SK-N-SH treated with all-trans-retinoic acid at 6 μM for 48 hours (cell line): ENCODE measurements around the gene AKAP8.

Experiments used
- ATAC-seq: fragments of 200-7000 bp; cut with Tn5 transposase; 3 replicates; pipeline ENCODE4 v1.9.1; 2020; ENCODE audit warnings: mild to moderate bottlenecking, moderate library complexity
- ARNTL ChIP-seq: fragments of 450-650 bp; formaldehyde crosslinking; IDR thresholded peaks from 2 replicates; pipeline ENCODE4 v1.5.0; 2020; ENCODE audit warnings: low read depth, mild to moderate bottlenecking, moderate library complexity, borderline replicate concordance
- BACH2 ChIP-seq: fragments of 250-450 bp; sonication (Bioruptor Pico); IDR thresholded peaks from 2 replicates; pipeline ENCODE4 v1.9.0; 2021; ENCODE audit warnings: mild to moderate bottlenecking, borderline replicate concordance
- CREB5 ChIP-seq: fragments of 250-450 bp; sonication (Bioruptor Pico); IDR thresholded peaks from 2 replicates; pipeline ENCODE4 v1.5.1; 2020; ENCODE audit warnings: low read depth, mild to moderate bottlenecking, moderate library complexity
- CSDC2 ChIP-seq: fragments of 250-450 bp; sonication (Bioruptor Pico); IDR thresholded peaks from 2 replicates; pipeline ENCODE4 v1.5.0; 2020; ENCODE audit warnings: mild to moderate bottlenecking, moderate library complexity
- CSRNP3 ChIP-seq: fragments of 250-450 bp; sonication (Bioruptor Pico); IDR thresholded peaks from 2 replicates; pipeline ENCODE4 v1.5.1; 2021; ENCODE audit warnings: mild to moderate bottlenecking, moderate library complexity
- ESRRG ChIP-seq: fragments of 250-450 bp; sonication (Bioruptor Pico); IDR thresholded peaks from 2 replicates; pipeline ENCODE4 v1.6.1; 2021; ENCODE audit warnings: mild to moderate bottlenecking
- OSR1 ChIP-seq: fragments of 250-450 bp; sonication (Bioruptor Pico); IDR thresholded peaks from 2 replicates; pipeline ENCODE4 v1.8.0; 2022; ENCODE audit warnings: moderate library complexity, mild to moderate bottlenecking, inconsistent platforms
- PATZ1 ChIP-seq: fragments of 250-450 bp; sonication (Bioruptor Pico); IDR thresholded peaks from 2 replicates; pipeline ENCODE4 v1.8.0; 2020; ENCODE audit warnings: mild to moderate bottlenecking, moderate library complexity, borderline replicate concordance
- POU6F1 ChIP-seq: fragments of 250-450 bp; sonication (Bioruptor Pico); IDR thresholded peaks from 2 replicates; pipeline ENCODE4 v1.8.0; 2021; ENCODE audit warnings: low read depth, mild to moderate bottlenecking, moderate library complexity, borderline replicate concordance
- PPARA ChIP-seq: fragments of 250-450 bp; sonication (Bioruptor Pico); IDR thresholded peaks from 2 replicates; pipeline ENCODE4 v1.5.0; 2020; ENCODE audit warnings: mild to moderate bottlenecking, borderline replicate concordance
- RARB ChIP-seq: fragments of 250-450 bp; sonication (Bioruptor Pico); IDR thresholded peaks from 2 replicates; pipeline ENCODE4 v1.8.0; 2021; ENCODE audit warnings: mild to moderate bottlenecking, moderate library complexity
- SNAI2 ChIP-seq: fragments of 250-450 bp; sonication (Bioruptor Pico); IDR thresholded peaks from 2 replicates; pipeline ENCODE4 v1.5.0; 2020; ENCODE audit warnings: mild to moderate bottlenecking, moderate library complexity
- TCF4 ChIP-seq: fragments of 250-450 bp; sonication (Bioruptor Pico); IDR thresholded peaks from 2 replicates; pipeline ENCODE4 v1.8.0; 2021; ENCODE audit warnings: mild to moderate bottlenecking, moderate library complexity, borderline replicate concordance
- TOX ChIP-seq: fragments of 250-450 bp; sonication (Bioruptor Pico); IDR thresholded peaks from 2 replicates; pipeline ENCODE4 v1.8.0; 2021; ENCODE audit warnings: mild to moderate bottlenecking, moderate library complexity, borderline replicate concordance
- TSHZ2 ChIP-seq: fragments of 250-450 bp; sonication (Bioruptor Pico); IDR thresholded peaks from 2 replicates; pipeline ENCODE4 v1.5.0; 2020; ENCODE audit warnings: mild to moderate bottlenecking, moderate library complexity
- ZFP3 ChIP-seq: fragments of 250-450 bp; sonication (Bioruptor Pico); IDR thresholded peaks from 2 replicates; pipeline ENCODE4 v1.5.0; 2020; ENCODE audit warnings: mild to moderate bottlenecking, moderate library complexity
- ZFP30 ChIP-seq: fragments of 450-650 bp; formaldehyde crosslinking; IDR thresholded peaks from 2 replicates; pipeline ENCODE4 v1.5.0; 2022; ENCODE audit warnings: mild to moderate bottlenecking, moderate library complexity
- ZNF565 ChIP-seq: fragments of 450-650 bp; formaldehyde crosslinking; conservative IDR thresholded peaks from 2 replicates; pipeline ENCODE4 v1.5.0; 2020; ENCODE audit warnings: low read depth, mild to moderate bottlenecking, moderate library complexity
- ZNF70 ChIP-seq: fragments of 450-650 bp; formaldehyde crosslinking; IDR thresholded peaks from 2 replicates; pipeline ENCODE4 v1.5.0; 2020; ENCODE audit warnings: mild to moderate bottlenecking, moderate library complexity
- ZNF8 ChIP-seq: fragments of 450-650 bp; formaldehyde crosslinking; IDR thresholded peaks from 2 replicates; pipeline ENCODE4 v1.5.0; 2020; ENCODE audit warnings: mild to moderate bottlenecking, moderate library complexity

The AKAP8 gene

GRCh38 chr19:15318241-15318691 is 61.3 kb downstream of the AKAP8 start:
- ATAC-seq = peak; percentile 53
- no peak for TF ChIP-seq TOX (CRISPR knock-in tag)
- TF ChIP-seq, all 23 proteins: peak for 0

- ATAC-seq = peak; percentile 48
- TF ChIP-seq TCF4 (CRISPR knock-in tag) (no peak), BACH2 (CRISPR knock-in tag) (no peak), SNAI2 (CRISPR knock-in tag) (no peak), ZNF70 (CRISPR knock-in tag) (no peak), ESRRG (no peak), ZFP3 (CRISPR knock-in tag) (no peak), CSRNP3 (CRISPR knock-in tag) (no peak), TOX (CRISPR knock-in tag) (no peak), PATZ1 (CRISPR knock-in tag) (no peak), ZNF8 (CRISPR knock-in tag) (no peak), TSHZ2 (no peak), CSDC2 (CRISPR knock-in tag) (no peak), CREB5 (CRISPR knock-in tag) (no peak), PPARA (CRISPR knock-in tag) (no peak), ZNF565 (CRISPR knock-in tag) (no peak), ZFP30 (CRISPR knock-in tag) (no peak), ARNTL (CRISPR knock-in tag) (no peak), OSR1 (CRISPR knock-in tag) (no peak), RARB (CRISPR knock-in tag) (no peak)
Measured at GRCh38 chr19:15317392-15318071, 62.1 kb downstream of the AKAP8 start.

GRCh38 chr19:15316498-15316897 is 63.1 kb downstream of the AKAP8 start:
- no peak for TF ChIP-seq BACH2 (CRISPR knock-in tag)
- no peak for TF ChIP-seq TCF4 (CRISPR knock-in tag)
- no peak for TF ChIP-seq CSDC2 (CRISPR knock-in tag)
- TF ChIP-seq ZNF70 (CRISPR knock-in tag) = no peak
- no peak for TF ChIP-seq POU6F1 (CRISPR knock-in tag)
- TF ChIP-seq ARNTL (CRISPR knock-in tag) = no peak
- ATAC-seq = no peak
